K562 (cell line): ENCODE results near the gene NRARP. TPM values are rescaled to one million over a fixed set of nuclear protein-coding genes. Genes with fewer than 3 reads are reported as not detected.
A peak's percentile ranks its signal among the peaks of the same experiment; 100 is the strongest.

Source experiments
- ARID2 ChIP-seq: fragments of 450-650 bp; IDR thresholded peaks from 2 replicates; pipeline ENCODE4 v1.6.1; 2017; ENCODE audit warnings: antibody characterized with exemption, mild to moderate bottlenecking
- ATF7 ChIP-seq: fragments of 450-650 bp; IDR thresholded peaks from 2 replicates; pipeline ENCODE4 v1.7.1; 2014; ENCODE audit warnings: mild to moderate bottlenecking, moderate library complexity
- CHAMP1 ChIP-seq: fragments of 450-650 bp; IDR thresholded peaks from 2 replicates; pipeline ENCODE4 v1.6.1; 2016; ENCODE audit warnings: mild to moderate bottlenecking
- CREB1 ChIP-seq, 2 experiments: sonication (generic) in 1 of 2; formaldehyde crosslinking in 1 of 2; IDR thresholded peaks; 2 replicates each; pipeline versions ENCODE4 v1.6.1 to v1.8.0; 2012 to 2022; ENCODE audit warnings: inconsistent platforms in 1 of 2, mild to moderate bottlenecking in 1 of 2, missing genetic modification reagents in 1 of 2, moderate library complexity in 1 of 2
- CREB3 ChIP-seq: fragments of 450-650 bp; conservative IDR thresholded peaks from 2 replicates; pipeline ENCODE4 v1.6.1; 2016; ENCODE audit warnings: missing genetic modification characterization, low read depth, mild to moderate bottlenecking, missing compliant biosample characterization, moderate library complexity
- ETV6 ChIP-seq, 3 experiments: fragments of 150-350 bp in 1 of 3; sonication (generic) in 1 of 3; formaldehyde crosslinking in 1 of 3; IDR thresholded peaks; 2 replicates each; pipeline versions ENCODE4 v1.6.1 to v1.8.0; 2014 to 2022; ENCODE audit warnings: borderline replicate concordance in 2 of 3, low read depth in 2 of 3, antibody characterized with exemption in 1 of 3, low read length in 1 of 3, mild to moderate bottlenecking in 1 of 3, missing genetic modification reagents in 1 of 3
- HMGXB4 ChIP-seq: sonication (generic); formaldehyde crosslinking; IDR thresholded peaks from 2 replicates; pipeline ENCODE4 v1.8.1; 2023; ENCODE audit warnings: mild to moderate bottlenecking, missing genetic modification reagents
- HNRNPLL ChIP-seq: fragments of 200-400 bp; formaldehyde crosslinking; IDR thresholded peaks from 2 replicates; pipeline ENCODE4 v1.6.1; 2017; ENCODE audit warnings: low read length, low read depth, mild to moderate bottlenecking; ENCODE audit not compliant: poor library complexity, severe bottlenecking
- NKRF ChIP-seq: fragments of 450-650 bp; IDR thresholded peaks from 2 replicates; pipeline ENCODE4 v1.6.1; 2016; ENCODE audit warnings: borderline replicate concordance
- RBM39 ChIP-seq: fragments of 200-400 bp; formaldehyde crosslinking; optimal IDR thresholded peaks from 2 replicates; pipeline ENCODE3; 2018; ENCODE audit warnings: low read depth, low read length
- TOE1 ChIP-seq, 2 experiments: fragments of 450-650 bp in 1 of 2; sonication (generic) in 1 of 2; formaldehyde crosslinking in 1 of 2; IDR thresholded peaks; 2 replicates each; pipeline versions ENCODE4 v1.7.1 to v1.8.0; 2016 to 2022; ENCODE audit warnings: borderline replicate concordance in 2 of 2, mild to moderate bottlenecking in 2 of 2, antibody characterized with exemption in 1 of 2, inconsistent platforms in 1 of 2, low read depth in 1 of 2, missing genetic modification reagents in 1 of 2, moderate library complexity in 1 of 2
- TRIM28 ChIP-seq: fragments of 450-650 bp; IDR thresholded peaks from 2 replicates; pipeline ENCODE4 v1.6.1; 2017
- UBTF ChIP-seq, 2 experiments: IDR thresholded peaks; 2 replicates each; pipeline ENCODE4 v1.6.1; 2012; ENCODE audit warnings: improper control_type of control experiment in 2 of 2, low read depth in 2 of 2, low read length in 2 of 2, borderline replicate concordance in 1 of 2
- polyA plus RNA-seq, 8 experiments: library from polyadenylated mRNA; depleted of rRNA in 4 of 8; stranded (reverse) in 5 of 8; unstranded in 3 of 8; fragments of >200 nt; fragmentation: Nextera tagmentation in 2 of 8; fragmentation: Illumina TruSeq in 1 of 8; extraction: Ambion mirVana in 2 of 8; extraction: Trizol in 1 of 8; gene quantifications; 2 replicates each; pipeline versions ENCODE4 v1.2.1 to v1.2.3, GENCODE V29; 2011 to 2014; ENCODE audit warnings: inconsistent platforms in 1 of 8, missing spikeins in 1 of 8
- total RNA-seq, 7 experiments: library from RNA; depleted of rRNA in 6 of 7; stranded (reverse); fragments of >200 nt in 6 of 7; fragmentation: Illumina TruSeq in 2 of 7; extraction: Trizol in 2 of 7; gene quantifications; 2 replicates each; pipeline versions ENCODE4 v1.2.1 to v1.2.3, GENCODE V29; 2011 to 2021; ENCODE audit warnings: low replicate concordance in 1 of 7

Gene NRARP
- total and polyA plus RNA-seq, 9 of the 15 experiments (the other 6 are each of a cell fraction or from before 2014, with no cell fraction given), result 2.0 to 24.5 (median 7.2) TPM; not detected in 2

- TF ChIP-seq HMGXB4 (CRISPR knock-in tag), result no peak
- TF ChIP-seq ARID2, result no peak
- no peak for TF ChIP-seq HNRNPLL
- TF ChIP-seq RBM39, result no peak
- no peak for TF ChIP-seq UBTF (IDR thresholded peaks at IDR 0.05; ENCODE audit: borderline replicate concordance in 1 of 2, low read depth in 2 of 2, low read length in 2 of 2)
- TF ChIP-seq CREB1 (IDR thresholded peaks at IDR 0.05), result no peak; the same call in 1 of the 2 replicates
- TF ChIP-seq CREB1 (CRISPR knock-in tag; IDR thresholded peaks at IDR 0.05), result no peak
- TF ChIP-seq NKRF, result peak; percentile 85; the same call in 1 of the 2 replicates
- TF ChIP-seq ATF7, result no peak
- TF ChIP-seq CHAMP1, result no peak
- TF ChIP-seq CREB3 (tag), result no peak
- TF ChIP-seq TRIM28, result no peak
- no peak for TF ChIP-seq TOE1 (IDR thresholded peaks at IDR 0.05; ENCODE audit: borderline replicate concordance)
- no peak for TF ChIP-seq TOE1 (CRISPR knock-in tag; IDR thresholded peaks at IDR 0.05; ENCODE audit: borderline replicate concordance, low read depth)
- TF ChIP-seq ETV6 (IDR thresholded peaks at IDR 0.05; ENCODE audit: borderline replicate concordance in 1 of 2, low read depth in 2 of 2, low read length in 1 of 2), result peak; percentile 29 to 32; a peak in 1 of 4 replicates
- TF ChIP-seq ETV6 (CRISPR knock-in tag; IDR thresholded peaks at IDR 0.05; ENCODE audit: borderline replicate concordance), result no peak
Observed at GRCh38 chr9:137276473-137277328, 25.4 kb downstream of the NRARP start (continued).
